Stimulated activated CD8-positive, alpha-beta memory T cell treated with anti-CD3 and anti-CD28 coated beads, Interleukin-2, amount 100 ng/mL, for 1 hour (primary cell): ENCODE measurements around the gene MYO9A.

Experiments
- DNase-seq, 2 donors: peaks; one replicate each; pipeline ENCODE4 v3.0.0-alpha.2; 2020; ENCODE audit warnings: low read depth in 2 of 2

MYO9A gene

GRCh38 chr15:71782422-71783165, 335.4 kb downstream of the MYO9A start:
- DNase-seq = no peak

DNA sequence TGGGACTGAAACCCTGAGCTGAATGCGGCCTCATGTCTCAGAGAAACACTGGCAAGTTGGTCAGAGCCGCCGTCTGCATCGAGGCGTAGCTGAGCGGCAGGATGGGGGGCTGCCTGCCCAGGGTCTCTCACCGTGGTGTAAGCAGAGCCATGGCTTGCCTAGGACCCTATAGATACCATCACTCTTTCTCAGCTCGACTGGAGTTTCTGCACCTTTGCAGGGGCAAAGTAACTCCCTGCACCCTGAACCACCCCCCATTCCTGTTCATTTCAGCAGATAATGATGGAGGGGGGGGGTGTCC, 336.0 kb downstream of the MYO9A start:
- DNase-seq = no peak

DNA sequence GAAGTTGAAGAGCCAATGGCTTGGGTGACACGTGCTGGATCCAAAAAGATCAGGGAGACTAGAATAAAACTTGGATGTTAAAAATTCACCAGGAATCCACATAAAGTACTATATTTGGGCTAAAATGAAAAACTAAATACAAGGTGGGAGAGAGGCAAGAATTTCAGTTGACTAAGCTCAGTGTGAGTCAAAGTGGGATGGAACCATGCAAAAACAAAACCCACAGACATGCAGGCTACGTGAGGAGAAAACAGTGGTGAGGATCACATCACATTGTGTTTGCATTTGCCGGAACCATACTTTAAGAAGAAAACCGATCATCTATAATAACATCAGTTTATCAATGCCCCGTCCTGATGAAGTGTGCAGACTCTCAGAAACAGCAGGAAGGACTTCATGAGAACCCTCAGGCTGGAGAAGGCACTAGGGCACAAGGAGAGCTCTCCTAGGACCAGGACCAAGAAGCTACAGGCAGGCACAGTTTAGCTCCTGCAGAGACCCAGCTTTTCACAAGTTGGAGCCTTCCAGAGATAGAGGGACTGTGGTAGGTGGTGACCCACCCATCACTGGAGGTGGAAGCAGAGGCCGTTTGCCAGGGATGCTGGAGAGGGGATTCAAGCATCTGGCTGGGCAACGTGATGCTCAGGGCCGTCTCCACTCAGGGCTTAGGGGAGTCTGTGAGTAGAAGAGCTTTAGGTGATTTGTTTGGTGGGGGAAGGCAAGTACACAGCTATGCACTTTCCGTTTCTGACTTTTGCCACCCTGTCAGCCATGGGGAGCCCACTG, 336.6 kb downstream of the MYO9A start:
- DNase-seq = no peak

DNA sequence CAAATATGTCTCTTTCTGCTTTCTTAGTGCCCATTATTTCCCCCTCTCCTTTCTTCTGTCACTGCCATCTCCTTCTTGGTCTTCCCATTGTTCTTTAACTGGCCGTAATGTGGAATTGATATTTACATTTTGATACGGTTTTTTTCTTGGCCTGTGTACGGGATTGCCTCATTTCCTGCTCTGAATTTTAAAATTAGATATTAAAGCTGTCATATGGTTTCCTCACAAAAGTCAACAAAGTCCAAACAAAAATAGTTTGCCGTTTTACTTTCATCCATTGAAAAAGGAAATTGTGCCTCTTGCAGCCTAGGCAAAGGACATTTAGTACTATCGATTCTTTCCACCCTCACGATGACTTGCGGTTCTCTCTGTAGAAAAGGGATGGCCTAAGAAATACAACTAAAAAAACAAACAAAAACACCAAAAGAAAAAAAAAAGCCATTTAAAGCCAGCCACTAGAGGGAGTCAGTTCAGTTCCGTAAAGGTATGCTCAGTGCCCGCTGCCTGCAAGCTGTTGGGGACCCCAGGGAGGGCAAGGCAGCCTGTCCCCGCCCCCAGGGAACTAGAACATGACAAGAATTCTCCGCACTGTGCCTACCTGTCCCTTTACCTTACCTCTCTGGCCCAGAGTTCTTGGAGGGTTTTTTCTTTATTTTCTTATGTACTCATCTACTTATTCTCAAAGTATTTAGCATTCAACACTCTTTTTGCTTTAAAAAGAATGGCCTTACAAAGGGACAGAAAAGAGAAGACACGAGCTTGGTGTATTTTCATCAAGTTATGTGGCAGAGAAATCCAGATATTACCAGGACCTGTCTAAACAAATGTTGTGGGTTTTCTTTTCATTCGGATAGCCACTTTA, 337.6 kb downstream of the MYO9A start:
- DNase-seq = no peak

DNA sequence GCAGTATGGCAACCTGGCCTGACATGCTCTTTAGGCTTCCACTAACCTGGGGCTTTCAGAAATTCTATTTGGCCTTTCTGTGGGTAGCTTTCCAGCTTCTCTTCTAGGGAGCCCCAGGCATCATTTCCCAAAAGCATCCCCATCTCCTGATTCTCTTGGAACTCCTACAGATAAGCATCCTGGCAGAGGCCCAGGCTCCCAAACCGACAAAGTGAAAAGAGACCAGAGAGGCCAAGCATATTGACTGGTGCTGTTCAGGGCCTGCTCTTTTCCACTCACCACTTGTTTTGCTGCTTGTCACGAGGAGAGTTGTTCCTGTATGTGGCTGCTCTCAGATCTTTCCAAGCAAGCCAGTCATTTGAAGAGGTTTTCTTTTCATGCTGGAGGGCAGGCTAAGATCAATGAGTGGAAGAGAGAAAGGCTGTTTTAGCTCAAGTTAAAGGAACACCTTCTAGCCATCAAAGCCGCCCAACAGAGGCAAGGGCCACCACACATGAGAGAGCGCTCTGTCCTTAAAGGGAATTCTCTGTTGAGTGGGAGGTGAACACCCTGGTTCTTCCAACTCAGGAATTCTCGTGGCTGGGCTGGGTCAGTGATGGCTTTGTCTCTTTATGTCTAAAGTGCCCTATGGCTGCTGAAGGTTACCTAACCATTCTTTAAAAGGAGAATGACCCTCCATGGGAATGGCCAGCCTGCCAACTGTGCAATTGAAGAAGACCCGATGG, 338.7 kb downstream of the MYO9A start:
- DNase-seq = no peak

DNA sequence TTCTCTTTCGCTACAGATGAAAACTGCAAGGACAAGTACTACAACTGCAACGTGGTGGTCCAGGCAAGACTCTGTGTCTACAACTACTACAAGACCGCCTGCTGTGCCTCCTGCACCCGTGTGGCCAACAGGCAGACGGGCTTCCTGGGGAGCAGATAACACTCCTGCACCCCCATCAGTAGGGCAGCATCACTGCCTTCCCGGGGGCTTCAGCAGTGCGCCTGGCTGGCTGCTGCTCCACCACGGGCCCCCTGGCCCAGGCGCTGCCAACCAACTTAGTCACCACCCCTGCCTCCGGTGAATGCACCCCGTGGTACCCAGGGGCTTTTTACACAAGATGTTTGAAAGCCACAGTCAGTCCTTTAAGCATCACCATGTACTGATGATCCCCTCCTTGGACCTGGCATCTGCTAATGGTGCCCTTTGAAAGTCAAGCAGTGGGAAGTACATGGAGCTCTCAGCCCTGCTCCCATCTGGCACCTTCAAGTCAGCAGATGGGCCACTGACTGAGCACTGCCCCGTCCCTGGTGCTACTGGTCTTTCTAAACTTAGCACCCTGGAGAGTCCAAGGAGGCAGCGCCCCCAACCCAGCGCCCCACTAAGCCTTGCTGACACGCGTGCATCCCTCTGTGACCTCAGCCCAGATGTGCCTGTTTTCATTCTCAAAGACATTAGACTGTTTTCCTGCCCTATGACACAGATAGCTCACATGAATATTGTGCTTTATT, 340.6 kb downstream of the MYO9A start:
- no peak for DNase-seq

DNA sequence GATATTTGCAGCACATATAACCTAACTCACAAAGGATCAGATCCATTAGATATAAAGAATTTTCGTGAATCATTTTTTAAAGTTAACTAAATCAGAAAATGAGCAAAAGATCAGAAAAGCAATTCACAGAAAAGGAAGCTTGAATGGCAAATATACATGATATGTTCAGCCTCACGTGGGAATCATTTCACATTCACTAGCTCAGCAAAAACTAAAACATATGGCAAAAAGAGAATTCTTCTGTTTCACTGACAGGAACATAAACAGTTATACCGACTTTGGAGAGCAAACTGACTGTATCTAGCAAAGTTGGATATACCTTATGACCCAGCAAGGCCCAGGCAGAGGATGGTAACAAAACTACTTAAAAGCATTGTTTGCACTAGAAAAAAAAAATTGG, 341.6 kb downstream of the MYO9A start:
- DNase-seq = no peak

- no peak for DNase-seq
These were observed 342.1 kb downstream of the MYO9A start for GRCh38 chr15:71775856-71776255.

- no peak for DNase-seq
These were observed 344.6 kb downstream of the MYO9A start for GRCh38 chr15:71773206-71773859.
